ENCODE results near the gene SLC45A3. TPM values are rescaled to one million over a fixed set of nuclear protein-coding genes. Genes with fewer than 3 reads are reported as not detected.
"Not testable (repeated sequence)": the region's sequence is repeated elsewhere in the genome, so short reads cannot be mapped to it uniquely, and the experiment has no call there.

SLC45A3 gene
- polyA plus RNA-seq, 1 donor from 2014 or later = 0.53 TPM

- TF ChIP-seq REST (IDR thresholded peaks at IDR 0.05; ENCODE audit: borderline replicate concordance) (no peak), CTCF (IDR thresholded peaks at IDR 0.05; ENCODE audit: poor library complexity, severe bottlenecking) (no peak), EZH2 (IDR thresholded peaks at IDR 0.05; ENCODE audit: borderline replicate concordance, insufficient read depth, low read length, poor library complexity, severe bottlenecking) (no peak), EP300 (conservative IDR thresholded peaks at IDR 0.05; ENCODE audit: poor library complexity, severe bottlenecking) (no peak), POLR2AphosphoS5 (IDR thresholded peaks at IDR 0.05) (no peak)
- no peaks in the 10 kb centered on the region for H3K36me3 ChIP-seq (ENCODE audit: insufficient read depth, low read length)
- H4K20me1 ChIP-seq (ENCODE audit: insufficient read depth) = no peaks in the 10 kb centered on the region
- H3F3A ChIP-seq (ENCODE audit: insufficient read depth, low read length, poor library complexity, severe bottlenecking) = no peaks in the 10 kb centered on the region
- no peaks in the 10 kb centered on the region for H3K9me2 ChIP-seq (ENCODE audit: insufficient read depth, low read length)
- H3K9ac ChIP-seq (ENCODE audit: low read length) = no peak overlapping the region
- H3K79me2 ChIP-seq (replicated peaks; ENCODE audit: insufficient read depth, low read length) = no peaks in the 10 kb centered on the region
- H3K27me3 ChIP-seq (ENCODE audit: insufficient read depth, low read depth, low read length) = no peaks in the 10 kb centered on the region
- no peak overlapping the region for H3K27ac ChIP-seq (ENCODE audit: low read length)
- no peak overlapping the region for H2AFZ ChIP-seq (ENCODE audit: low read depth, low read length)
- H3K4me3 ChIP-seq (ENCODE audit: low read length) = no peak overlapping the region
- no peak overlapping the region for H3K4me2 ChIP-seq (ENCODE audit: low read length)
- H3K9me3 ChIP-seq (ENCODE audit: low read length) = no peaks in the 10 kb centered on the region
Measured at GRCh38 chr1:205636732-205637131, 43.6 kb downstream of the SLC45A3 start.

- not testable (repeated sequence) for H3K4me3 ChIP-seq (ENCODE audit: low read length); H3K79me2 ChIP-seq (replicated peaks; ENCODE audit: insufficient read depth, low read length); H3K4me2 ChIP-seq (ENCODE audit: low read length); H3K9ac ChIP-seq (ENCODE audit: low read length); H3K27ac ChIP-seq (ENCODE audit: low read length); H3K36me3 ChIP-seq (ENCODE audit: insufficient read depth, low read length); H4K20me1 ChIP-seq (ENCODE audit: insufficient read depth); H2AFZ ChIP-seq (ENCODE audit: low read depth, low read length); H3K27me3 ChIP-seq (ENCODE audit: insufficient read depth, low read depth, low read length); H3F3A ChIP-seq (ENCODE audit: insufficient read depth, low read length, poor library complexity, severe bottlenecking); H3K9me2 ChIP-seq (ENCODE audit: insufficient read depth, low read length); H3K9me3 ChIP-seq (ENCODE audit: low read length)
Measured at GRCh38 chr1:205636138-205636530, 44.2 kb downstream of the SLC45A3 start.

GRCh38 chr1:205633421-205633976, 46.8 kb downstream of the SLC45A3 start:
- no peaks in the 10 kb centered on the region for H3K9me2 ChIP-seq (ENCODE audit: insufficient read depth, low read length)
- no peak overlapping the region for H2AFZ ChIP-seq (ENCODE audit: low read depth, low read length)
- no peak overlapping the region for H3K27ac ChIP-seq (ENCODE audit: low read length)
- no peaks in the 10 kb centered on the region for H3F3A ChIP-seq (ENCODE audit: insufficient read depth, low read length, poor library complexity, severe bottlenecking)
- no peak for TF ChIP-seq POLR2AphosphoS5 (IDR thresholded peaks at IDR 0.05)
- TF ChIP-seq TAF1 (IDR thresholded peaks at IDR 0.05; ENCODE audit: low read depth) = no peak
- no peak overlapping the region for H3K9ac ChIP-seq (ENCODE audit: low read length)
- H3K27me3 ChIP-seq (ENCODE audit: insufficient read depth, low read depth, low read length) = no peaks in the 10 kb centered on the region
- H3K4me2 ChIP-seq (ENCODE audit: low read length) = no peak overlapping the region
- peaks cover 23% of the 10 kb centered on the region for H3K79me2 ChIP-seq (replicated peaks; ENCODE audit: insufficient read depth, low read length)
- no peak overlapping the region for H3K4me3 ChIP-seq (ENCODE audit: low read length)
- no peaks in the 10 kb centered on the region for H4K20me1 ChIP-seq (ENCODE audit: insufficient read depth)
- H3K36me3 ChIP-seq (ENCODE audit: insufficient read depth, low read length) = no peaks in the 10 kb centered on the region
- H3K9me3 ChIP-seq (ENCODE audit: low read length) = no peaks in the 10 kb centered on the region
